Keratinocyte (primary cell): ENCODE data around the gene NHSL1.

Experiments used
- EZH2 ChIP-seq: IDR thresholded peaks from one replicate; pipeline ENCODE4 v1.6.1; 2012; ENCODE audit warnings: inconsistent platforms, mild to moderate bottlenecking, low read length, moderate library complexity
- TF ChIP-seq, protein P1 (sequence below), 3 experiments: IDR thresholded peaks in 1 of 3; conservative IDR thresholded peaks in 1 of 3; optimal IDR thresholded peaks in 1 of 3; 2 replicates in 2 of 3; 3 replicates in 1 of 3; pipeline versions ENCODE3 to v1.5.1; 2011; ENCODE audit warnings: low read length in 3 of 3, mild to moderate bottlenecking in 3 of 3, moderate library complexity in 2 of 3, control low read depth in 1 of 3, inconsistent platforms in 1 of 3; ENCODE audit not compliant: insufficient read depth in 2 of 3; ENCODE audit errors: extremely low read depth in 1 of 3

DNA sequence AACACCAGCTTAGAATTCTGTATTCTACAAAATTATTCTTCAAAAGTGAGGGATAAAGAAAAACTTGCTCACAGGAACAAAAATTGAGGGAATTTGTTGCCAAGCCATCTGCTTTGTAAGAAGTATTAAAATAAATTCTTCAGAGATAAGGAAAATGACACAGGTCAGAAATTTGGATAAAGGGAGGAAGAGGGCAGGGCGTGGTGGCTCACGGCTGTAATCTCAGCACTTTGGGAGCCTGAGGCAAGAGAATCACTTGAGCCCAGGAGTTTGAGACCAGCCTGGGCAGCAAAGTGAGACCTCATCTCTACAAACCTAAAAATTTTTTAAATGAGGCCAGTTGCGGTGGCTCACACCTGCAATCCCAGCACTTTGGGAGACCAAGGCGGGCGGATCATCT is 109.7 kb downstream of the NHSL1 start:
- TF ChIP-seq, protein P1, sequence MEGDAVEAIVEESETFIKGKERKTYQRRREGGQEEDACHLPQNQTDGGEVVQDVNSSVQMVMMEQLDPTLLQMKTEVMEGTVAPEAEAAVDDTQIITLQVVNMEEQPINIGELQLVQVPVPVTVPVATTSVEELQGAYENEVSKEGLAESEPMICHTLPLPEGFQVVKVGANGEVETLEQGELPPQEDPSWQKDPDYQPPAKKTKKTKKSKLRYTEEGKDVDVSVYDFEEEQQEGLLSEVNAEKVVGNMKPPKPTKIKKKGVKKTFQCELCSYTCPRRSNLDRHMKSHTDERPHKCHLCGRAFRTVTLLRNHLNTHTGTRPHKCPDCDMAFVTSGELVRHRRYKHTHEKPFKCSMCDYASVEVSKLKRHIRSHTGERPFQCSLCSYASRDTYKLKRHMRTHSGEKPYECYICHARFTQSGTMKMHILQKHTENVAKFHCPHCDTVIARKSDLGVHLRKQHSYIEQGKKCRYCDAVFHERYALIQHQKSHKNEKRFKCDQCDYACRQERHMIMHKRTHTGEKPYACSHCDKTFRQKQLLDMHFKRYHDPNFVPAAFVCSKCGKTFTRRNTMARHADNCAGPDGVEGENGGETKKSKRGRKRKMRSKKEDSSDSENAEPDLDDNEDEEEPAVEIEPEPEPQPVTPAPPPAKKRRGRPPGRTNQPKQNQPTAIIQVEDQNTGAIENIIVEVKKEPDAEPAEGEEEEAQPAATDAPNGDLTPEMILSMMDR (optimal IDR thresholded peaks at IDR 0.05 in 1 of 3, IDR thresholded peaks at IDR 0.05 in 1 of 3, conservative IDR thresholded peaks at IDR 0.05 in 1 of 3; ENCODE audit: extremely low read depth in 1 of 3, insufficient read depth in 2 of 3, low read length in 3 of 3), result no peak
- no peak for TF ChIP-seq EZH2
